ENCODE data around the gene ODF2L. TPM values are rescaled to one million over a fixed set of nuclear protein-coding genes. Genes with fewer than 3 reads are reported as not detected.

ODF2L gene
- total RNA-seq, 1 experiment from 2014 or later, result 14.8 TPM

DNA sequence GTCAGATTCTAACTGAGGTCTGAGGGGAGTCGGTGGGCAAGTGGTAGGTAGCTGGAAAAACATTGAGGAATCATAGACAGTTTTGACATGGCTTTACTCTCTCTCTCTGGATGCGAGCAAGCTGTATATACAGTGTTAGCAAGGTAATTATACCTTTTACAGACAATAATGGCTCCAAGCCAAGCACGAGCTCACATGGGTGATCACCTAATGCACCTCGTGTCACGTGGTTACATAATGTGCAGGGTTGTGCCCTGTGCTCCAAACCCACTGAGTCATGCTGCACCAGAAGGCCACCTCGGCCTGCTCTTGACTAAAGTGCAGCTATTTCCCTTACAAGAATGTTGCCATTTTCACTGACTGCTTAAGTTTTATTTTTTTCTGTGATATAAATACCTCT, 20.2 kb upstream of the ODF2L start:
- Histone ChIP-seq H3K4me3 (ENCODE audit: insufficient read depth, low read depth, low read length) (no peak overlapping the region), H3K36me3 (replicated peaks; ENCODE audit: control insufficient read depth, insufficient read depth, low read length) (no peaks in the 10 kb centered on the region), H3K27me3 (ENCODE audit: control insufficient read depth, insufficient read depth, low read length) (no peaks in the 10 kb centered on the region)
- no peak for DNase-seq

DNA sequence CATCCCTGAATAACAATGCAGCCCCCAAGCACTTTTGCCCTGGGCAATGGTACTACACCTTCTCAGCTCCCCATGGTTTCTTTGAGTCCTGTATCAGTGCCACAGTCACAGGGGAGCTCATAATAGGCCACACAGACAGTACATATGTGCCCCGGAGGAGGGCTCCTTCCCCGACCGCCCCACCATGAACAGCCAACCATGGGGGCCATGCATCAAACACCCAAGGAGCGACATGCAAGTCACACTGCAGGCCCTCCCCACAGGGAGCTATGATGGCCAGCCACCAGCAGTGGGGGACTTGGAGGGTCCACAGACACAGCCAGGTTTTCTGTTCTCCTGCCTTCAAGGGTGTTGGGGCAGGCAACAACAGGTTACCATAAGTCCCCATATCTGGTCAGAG, 14.8 kb upstream of the ODF2L start:
- no peak for DNase-seq
- Histone ChIP-seq H3K4me3 (ENCODE audit: insufficient read depth, low read depth, low read length) (no peak overlapping the region), H3K27me3 (ENCODE audit: control insufficient read depth, insufficient read depth, low read length) (no peaks in the 10 kb centered on the region), H3K36me3 (replicated peaks; ENCODE audit: control insufficient read depth, insufficient read depth, low read length) (no peaks in the 10 kb centered on the region)

DNA sequence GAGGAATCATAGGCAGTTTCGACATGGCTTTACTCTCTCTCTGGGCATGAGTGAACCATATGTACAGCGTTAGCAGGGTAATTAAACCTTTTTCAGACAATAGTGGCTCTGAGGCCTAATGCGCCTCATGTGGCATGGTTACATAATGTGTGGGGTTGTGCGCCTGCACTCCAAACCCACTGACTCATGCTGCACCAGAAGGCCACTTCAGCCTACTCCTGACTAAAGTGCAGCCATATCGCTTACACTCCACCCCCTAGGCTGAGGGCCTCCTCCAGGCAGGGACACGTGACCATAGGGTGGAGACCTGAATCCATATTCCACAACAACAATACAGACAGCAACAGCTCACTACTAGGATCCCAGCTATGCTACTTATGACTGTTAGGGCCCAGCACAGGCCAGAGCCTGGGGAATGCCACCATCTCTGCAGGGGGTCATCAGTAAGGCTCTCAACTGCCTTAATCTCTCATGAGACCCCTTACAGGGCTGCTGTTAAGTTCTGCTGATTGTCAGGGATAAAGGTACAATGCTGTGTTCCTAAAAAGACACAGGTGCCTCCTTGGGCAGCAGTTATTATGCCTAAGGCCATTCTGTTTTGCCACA, 13.4 kb upstream of the ODF2L start:
- no peaks in the 10 kb centered on the region for H3K36me3 ChIP-seq (replicated peaks; ENCODE audit: control insufficient read depth, insufficient read depth, low read length)
- no peak overlapping the region for H3K4me3 ChIP-seq (ENCODE audit: insufficient read depth, low read depth, low read length)
- no peak for DNase-seq
- H3K27me3 ChIP-seq (ENCODE audit: control insufficient read depth, insufficient read depth, low read length), result no peaks in the 10 kb centered on the region

DNA sequence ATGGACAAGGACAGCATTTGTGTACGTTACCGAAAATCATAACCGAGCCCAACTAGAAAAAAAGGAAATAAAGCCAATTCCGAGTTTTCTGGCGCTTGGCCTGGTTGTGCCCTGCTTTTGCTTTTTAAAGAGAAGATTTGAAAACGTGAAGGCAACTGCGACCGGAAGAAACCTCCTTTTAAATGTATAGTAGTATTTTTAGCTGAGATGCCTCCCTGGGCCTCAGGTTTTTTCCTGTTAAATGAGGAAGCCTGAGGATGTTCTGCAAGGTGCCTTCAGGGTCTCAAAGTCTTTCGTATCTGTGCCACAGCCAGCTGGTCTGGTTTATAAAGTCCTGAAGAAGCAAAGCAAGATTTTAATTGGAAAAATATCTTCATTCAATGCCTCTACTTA, 371 bp upstream of the ODF2L start:
- Histone ChIP-seq H3K36me3 (replicated peaks; ENCODE audit: control insufficient read depth, insufficient read depth, low read length) (no peaks in the 10 kb centered on the region), H3K27me3 (ENCODE audit: control insufficient read depth, insufficient read depth, low read length) (no peaks in the 10 kb centered on the region), H3K4me3 (ENCODE audit: insufficient read depth, low read depth, low read length) (peak overlapping the region; percentile 85)
- DNase-seq, result no peak

DNA sequence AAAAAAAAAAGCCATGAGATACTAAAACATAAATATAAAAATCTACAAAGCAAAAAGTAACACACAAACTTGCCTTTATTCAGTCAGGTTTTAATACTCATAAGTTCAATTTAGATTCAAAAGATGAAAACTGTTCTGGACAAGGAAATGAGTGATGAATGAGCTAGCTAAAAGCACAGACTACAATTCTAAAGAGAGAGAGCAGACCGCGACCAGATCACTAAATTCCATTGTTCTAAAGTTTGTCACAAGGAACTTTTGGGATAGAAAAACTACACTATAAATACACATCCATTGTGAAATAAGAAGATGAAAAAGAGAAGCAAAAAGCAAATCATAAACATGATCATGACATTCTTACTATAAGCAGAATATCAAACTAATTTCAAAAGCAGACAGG, 1.7 kb downstream of the ODF2L start:
- DNase-seq, result no peak
- Histone ChIP-seq H3K36me3 (replicated peaks; ENCODE audit: control insufficient read depth, insufficient read depth, low read length) (no peaks in the 10 kb centered on the region), H3K4me3 (ENCODE audit: insufficient read depth, low read depth, low read length) (no peak overlapping the region), H3K27me3 (ENCODE audit: control insufficient read depth, insufficient read depth, low read length) (no peaks in the 10 kb centered on the region)

DNA sequence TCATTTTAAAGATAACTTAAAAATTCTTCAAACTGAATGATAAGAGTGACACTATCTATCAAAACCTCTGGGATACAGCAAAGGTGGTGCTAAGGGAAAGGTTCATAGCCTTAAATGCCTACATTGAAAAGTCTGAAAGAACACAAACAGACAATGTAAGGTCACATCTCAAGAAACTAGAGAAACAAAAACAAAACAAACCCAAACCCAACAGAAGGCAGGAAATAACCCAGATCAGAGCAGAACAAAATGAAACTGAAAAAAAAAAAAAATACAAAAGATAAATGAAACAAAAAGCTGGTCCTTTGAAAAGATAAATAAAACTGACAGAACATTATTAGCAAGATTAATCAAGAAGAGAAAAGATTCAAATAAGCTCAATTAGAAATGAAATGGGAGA, 6.8 kb downstream of the ODF2L start:
- Histone ChIP-seq H3K4me3 (ENCODE audit: insufficient read depth, low read depth, low read length) (no peak overlapping the region), H3K36me3 (replicated peaks; ENCODE audit: control insufficient read depth, insufficient read depth, low read length) (no peaks in the 10 kb centered on the region), H3K27me3 (ENCODE audit: control insufficient read depth, insufficient read depth, low read length) (no peaks in the 10 kb centered on the region)
- DNase-seq, result no peak

DNA sequence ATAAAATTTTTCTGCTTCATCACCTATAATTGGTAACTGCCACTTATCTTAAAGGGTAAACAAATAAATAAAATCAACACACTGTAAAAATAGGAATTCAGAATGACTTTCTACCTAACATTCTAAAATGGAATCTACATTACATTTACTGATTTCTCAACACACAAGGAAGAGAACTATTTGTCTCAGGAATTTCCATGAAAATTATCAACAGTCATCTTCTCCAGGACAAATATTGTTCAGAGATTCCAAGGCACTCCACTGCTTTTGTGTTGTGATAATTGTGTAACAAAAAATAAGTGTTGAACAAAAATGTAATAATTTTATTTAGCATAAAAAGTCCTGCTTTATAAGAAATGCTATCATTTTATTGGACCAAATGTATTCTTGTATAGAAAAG, 7.3 kb downstream of the ODF2L start:
- Histone ChIP-seq H3K36me3 (replicated peaks; ENCODE audit: control insufficient read depth, insufficient read depth, low read length) (no peaks in the 10 kb centered on the region), H3K4me3 (ENCODE audit: insufficient read depth, low read depth, low read length) (no peak overlapping the region), H3K27me3 (ENCODE audit: control insufficient read depth, insufficient read depth, low read length) (no peaks in the 10 kb centered on the region)
- no peak for DNase-seq

DNA sequence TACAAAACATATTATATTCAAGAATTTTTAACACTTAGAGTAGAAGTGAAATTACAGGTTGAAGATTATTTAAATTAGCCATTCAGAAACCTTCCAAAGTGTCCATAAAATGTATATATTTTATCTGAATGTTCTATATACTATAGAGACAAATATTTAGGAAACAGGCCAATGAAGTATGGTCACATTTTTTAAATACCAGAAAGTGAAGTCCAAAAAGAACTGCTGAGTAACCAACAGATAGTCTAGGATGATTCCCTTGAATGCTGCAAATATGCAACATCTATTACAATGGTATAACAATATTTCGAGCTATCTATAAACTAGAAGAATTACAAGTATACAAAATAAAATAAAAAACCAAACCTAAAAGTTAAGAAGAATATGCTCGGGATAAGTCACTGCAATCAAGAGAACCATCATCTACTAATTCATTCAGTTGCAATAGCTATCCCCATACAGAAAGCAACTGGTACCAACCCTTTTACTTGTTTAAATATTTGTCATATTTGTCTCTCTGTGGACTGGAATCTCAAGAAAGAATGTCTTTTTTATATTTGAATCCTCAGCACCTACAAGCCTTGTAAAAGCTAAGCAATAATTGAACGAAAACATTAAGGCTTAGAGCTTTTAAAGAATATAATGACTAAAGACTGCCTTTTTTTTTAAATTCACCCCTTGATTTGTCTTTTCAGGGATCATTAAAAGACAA, 8.1 kb downstream of the ODF2L start:
- no peaks in the 10 kb centered on the region for H3K27me3 ChIP-seq (ENCODE audit: control insufficient read depth, insufficient read depth, low read length)
- no peaks in the 10 kb centered on the region for H3K36me3 ChIP-seq (replicated peaks; ENCODE audit: control insufficient read depth, insufficient read depth, low read length)

DNA sequence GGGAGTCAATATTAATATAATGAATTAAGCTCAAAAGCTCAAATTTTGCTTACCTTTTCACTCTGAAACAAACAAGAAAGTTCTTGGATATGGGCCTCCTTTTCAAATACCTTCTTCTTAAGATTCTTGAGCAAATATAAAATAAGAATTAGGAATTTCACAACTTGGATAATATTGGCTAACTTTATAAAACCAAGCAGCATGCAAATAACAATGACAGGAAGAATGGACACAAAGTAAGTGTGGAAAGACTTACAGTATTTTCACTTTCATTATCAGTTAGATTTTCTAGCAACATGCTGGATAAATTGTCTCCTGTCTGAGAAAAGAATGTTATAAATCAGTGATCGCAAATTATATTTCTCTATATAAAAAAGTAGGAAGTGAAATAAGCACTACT, 13.2 kb downstream of the ODF2L start:
- Histone ChIP-seq H3K4me3 (ENCODE audit: insufficient read depth, low read depth, low read length) (no peak overlapping the region), H3K27me3 (ENCODE audit: control insufficient read depth, insufficient read depth, low read length) (no peaks in the 10 kb centered on the region), H3K36me3 (replicated peaks; ENCODE audit: control insufficient read depth, insufficient read depth, low read length) (no peaks in the 10 kb centered on the region)
- no peak for DNase-seq

More for the DNA sequence above, 8.1 kb downstream of the ODF2L start:
- H3K4me3 ChIP-seq (ENCODE audit: insufficient read depth, low read depth, low read length), result no peak overlapping the region
- no peak for DNase-seq

DNA sequence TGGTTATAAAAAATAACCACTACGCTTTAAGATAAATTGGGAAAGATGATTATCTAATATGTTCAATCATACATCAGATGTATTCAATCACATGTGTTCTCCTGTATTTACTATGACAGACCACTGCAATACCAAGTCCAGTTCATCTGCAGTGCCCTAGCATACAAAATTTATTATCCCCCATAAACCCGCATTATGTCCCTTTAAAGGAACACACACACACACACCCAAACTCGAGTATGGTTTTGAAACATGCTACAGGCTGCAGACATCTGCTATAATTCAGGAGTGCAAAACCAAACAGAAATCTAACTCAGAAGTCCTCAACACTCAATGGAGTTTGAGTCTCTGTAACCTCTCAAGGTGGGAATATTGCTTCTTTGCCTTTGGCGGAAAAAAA, 14.9 kb downstream of the ODF2L start:
- DNase-seq, result no peak
- Histone ChIP-seq H3K27me3 (ENCODE audit: control insufficient read depth, insufficient read depth, low read length) (no peaks in the 10 kb centered on the region), H3K4me3 (ENCODE audit: insufficient read depth, low read depth, low read length) (no peak overlapping the region), H3K36me3 (replicated peaks; ENCODE audit: control insufficient read depth, insufficient read depth, low read length) (no peaks in the 10 kb centered on the region; the same call in 1 of the 2 replicates)

DNA sequence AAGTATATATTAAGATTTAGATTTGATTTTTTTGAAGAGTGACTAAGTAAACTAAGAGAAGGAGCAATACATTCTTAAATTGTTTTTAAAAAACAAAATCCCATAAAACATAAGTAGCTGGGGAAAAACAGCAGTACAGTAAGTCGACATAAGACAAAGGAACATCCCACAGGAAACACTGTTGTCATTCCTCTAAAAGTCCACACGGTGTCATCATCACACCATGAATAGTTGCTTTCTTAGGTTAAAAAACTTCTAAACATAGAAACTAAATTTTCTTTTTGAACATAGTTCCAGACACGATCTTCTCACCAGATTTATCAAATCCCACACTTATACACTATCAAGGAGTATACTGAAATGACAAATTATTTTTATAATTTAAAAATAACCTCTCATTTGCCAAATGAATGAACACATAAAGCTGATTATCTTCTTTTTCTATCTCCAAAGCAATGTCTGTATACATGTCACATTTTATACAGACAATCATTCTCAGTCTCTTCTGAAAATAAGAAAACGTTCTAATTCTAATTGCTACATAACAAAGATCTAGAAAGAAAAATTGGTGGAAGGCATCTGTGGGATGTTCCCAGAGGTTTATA, 15.8 kb downstream of the ODF2L start:
- Histone ChIP-seq H3K36me3 (replicated peaks; ENCODE audit: control insufficient read depth, insufficient read depth, low read length) (peaks cover 2% of the 10 kb centered on the region), H3K4me3 (ENCODE audit: insufficient read depth, low read depth, low read length) (no peak overlapping the region), H3K27me3 (ENCODE audit: control insufficient read depth, insufficient read depth, low read length) (no peaks in the 10 kb centered on the region)
- peak; percentile 14 for DNase-seq

DNA sequence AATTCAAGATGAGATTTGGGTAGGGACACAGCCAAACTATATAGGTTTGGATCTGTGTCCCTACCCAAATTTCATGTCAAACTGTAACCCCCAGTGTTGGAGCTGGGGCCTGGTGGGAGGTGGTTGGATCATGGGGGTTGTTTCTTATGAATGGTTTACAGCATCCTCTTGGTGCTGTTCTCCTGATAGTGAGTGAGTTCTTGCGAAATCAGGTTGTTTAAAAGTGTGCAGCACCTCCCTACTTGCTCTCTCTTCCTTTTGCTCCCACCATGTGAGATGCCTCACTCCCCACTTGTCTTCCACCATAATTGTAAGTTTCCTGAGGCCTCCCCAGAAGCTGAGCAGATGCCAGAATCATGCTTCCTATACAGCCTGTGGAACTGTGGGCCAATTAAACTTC, 17.3 kb downstream of the ODF2L start:
- no peak for DNase-seq
- H3K27me3 ChIP-seq (ENCODE audit: control insufficient read depth, insufficient read depth, low read length), result no peaks in the 10 kb centered on the region
- H3K36me3 ChIP-seq (replicated peaks; ENCODE audit: control insufficient read depth, insufficient read depth, low read length), result peaks cover 2% of the 10 kb centered on the region
- H3K4me3 ChIP-seq (ENCODE audit: insufficient read depth, low read depth, low read length), result no peak overlapping the region

DNA sequence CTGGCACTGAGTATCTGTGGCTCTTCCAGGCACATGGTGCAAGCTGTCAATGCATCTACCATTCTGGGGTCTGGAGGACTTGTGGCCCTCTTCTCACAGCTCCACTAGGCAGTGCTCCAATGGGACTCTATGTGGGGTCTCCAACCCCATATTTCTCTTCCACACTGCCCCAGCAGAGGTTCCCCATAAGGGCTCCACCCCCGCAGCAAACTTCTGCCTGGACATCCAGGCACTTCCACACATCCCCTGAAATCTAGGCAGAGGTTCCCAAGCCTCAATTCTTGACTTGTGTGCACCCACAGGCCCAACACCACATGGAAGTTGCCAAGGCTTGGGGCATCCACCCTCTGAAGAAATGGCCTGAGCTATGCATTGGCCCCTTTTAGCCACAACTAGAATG, 18.8 kb downstream of the ODF2L start:
- H3K4me3 ChIP-seq (ENCODE audit: insufficient read depth, low read depth, low read length), result no peak overlapping the region
- peaks cover 2% of the 10 kb centered on the region for H3K36me3 ChIP-seq (replicated peaks; ENCODE audit: control insufficient read depth, insufficient read depth, low read length)
- no peaks in the 10 kb centered on the region for H3K27me3 ChIP-seq (ENCODE audit: control insufficient read depth, insufficient read depth, low read length)
- no peak for DNase-seq

DNA sequence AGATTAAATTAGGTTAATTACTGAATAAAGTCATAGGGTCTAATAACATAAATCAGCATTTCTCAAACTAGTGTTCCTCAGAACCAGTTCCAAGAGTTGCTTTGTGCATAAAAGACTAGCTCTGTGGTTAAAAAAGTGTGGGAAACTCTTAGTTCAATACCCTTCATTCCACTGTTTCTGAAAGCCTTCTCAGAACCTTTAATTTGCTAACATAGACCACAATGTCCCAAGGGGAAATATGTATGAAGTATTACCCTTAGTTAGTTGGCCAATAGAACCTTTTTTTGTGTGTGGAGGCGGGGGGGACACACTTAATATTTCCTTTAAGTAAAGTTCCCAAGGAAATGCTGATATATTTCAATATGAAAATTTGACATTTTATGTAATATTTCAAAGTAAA, 20.4 kb downstream of the ODF2L start:
- H3K4me3 ChIP-seq (ENCODE audit: insufficient read depth, low read depth, low read length), result no peak overlapping the region
- H3K36me3 ChIP-seq (replicated peaks; ENCODE audit: control insufficient read depth, insufficient read depth, low read length), result peaks cover 2% of the 10 kb centered on the region
- H3K27me3 ChIP-seq (ENCODE audit: control insufficient read depth, insufficient read depth, low read length), result no peaks in the 10 kb centered on the region
- no peak for DNase-seq

DNA sequence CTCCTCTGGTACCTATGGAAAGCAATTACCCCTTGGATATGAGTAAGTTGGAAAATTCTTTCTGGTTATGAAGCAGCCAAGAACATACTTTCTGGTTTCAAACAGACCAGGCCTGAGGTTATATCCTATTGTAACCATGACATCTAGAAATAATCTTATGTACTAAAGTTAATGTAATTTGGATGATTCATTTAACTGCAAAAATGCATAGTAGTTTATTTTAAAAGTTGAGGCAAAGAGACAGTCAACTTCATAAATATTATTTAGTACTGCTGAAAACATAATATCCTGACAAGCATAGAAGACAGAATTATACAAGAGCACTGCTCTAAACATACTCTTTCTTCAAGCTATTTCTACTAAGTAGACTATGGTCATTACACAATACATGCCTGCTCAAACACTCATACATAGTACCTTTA, 25.5 kb downstream of the ODF2L start:
- H3K27me3 ChIP-seq (ENCODE audit: control insufficient read depth, insufficient read depth, low read length), result no peaks in the 10 kb centered on the region
- H3K36me3 ChIP-seq (replicated peaks; ENCODE audit: control insufficient read depth, insufficient read depth, low read length), result no peaks in the 10 kb centered on the region; the same call in 1 of the 2 replicates
- H3K4me3 ChIP-seq (ENCODE audit: insufficient read depth, low read depth, low read length), result no peak overlapping the region
- DNase-seq, result no peak
